ENCODE data around the gene ZNF574.

- TF ChIP-seq CTCF (IDR thresholded peaks at IDR 0.05) (no peak), POLR2A (IDR thresholded peaks at IDR 0.05) (no peak)
These were observed 22.8 kb downstream of the ZNF574 start for GRCh38 chr19:42098781-42099180.

All from prostate gland (tissue), 2 donors.